ENCODE results near the gene ATP6V0E1. TPM values are rescaled to one million over a fixed set of nuclear protein-coding genes. Genes with fewer than 3 reads are reported as not detected.

The ATP6V0E1 gene
- total and polyA plus RNA-seq, 4 donors: 113 to 502 (median 353) TPM

GRCh38 chr5:172973931-172974330 is 9.6 kb upstream of the ATP6V0E1 start:
- Histone ChIP-seq H3K27me3 (ENCODE audit: control insufficient read depth in 3 of 3, insufficient read depth in 3 of 3, low read length in 2 of 3) (no peaks in the 10 kb centered on the region), H3K9me3 (ENCODE audit: control insufficient read depth in 4 of 4, insufficient read depth in 3 of 4, low read length in 3 of 4) (no peaks in the 10 kb centered on the region), H3K27ac (ENCODE audit: low read depth in 1 of 2, low read length in 1 of 2) (no peak overlapping the region), H3K9ac (ENCODE audit: insufficient read depth in 1 of 2, low read length in 2 of 2) (no peak overlapping the region), H3K4me1 (ENCODE audit: control insufficient read depth in 5 of 5, insufficient read depth in 5 of 5, low read length in 5 of 5) (no peaks in the 10 kb centered on the region), H3K36me3 (ENCODE audit: control insufficient read depth in 4 of 4, insufficient read depth in 4 of 4, low read length in 4 of 4) (peaks cover 0 to 4% (median 3%) of the 10 kb centered on the region in 4 donors), H3K4me3 (no peak overlapping the region)
- ATAC-seq (ENCODE audit: insufficient read depth, low FRiP score): no peak
- DNase-seq: no peak
- WGBS, 2 donors: 88 to 89% methylated on average over 8 of the region's 8 CpGs
- TF ChIP-seq CTCF (IDR thresholded peaks at IDR 0.05; ENCODE audit: control extremely low read depth, extremely low read depth): no peak

GRCh38 chr5:172975289-172975688 is 8.3 kb upstream of the ATP6V0E1 start:
- ATAC-seq (ENCODE audit: insufficient read depth, low FRiP score) (no peak), DNase-seq (no peak)
- Histone ChIP-seq H3K9me3 (ENCODE audit: control insufficient read depth in 4 of 4, insufficient read depth in 3 of 4, low read length in 3 of 4) (no peaks in the 10 kb centered on the region), H3K9ac (ENCODE audit: insufficient read depth in 1 of 2, low read length in 2 of 2) (no peak overlapping the region), H3K4me3 (no peak overlapping the region), H3K27me3 (ENCODE audit: control insufficient read depth in 3 of 3, insufficient read depth in 3 of 3, low read length in 2 of 3) (no peaks in the 10 kb centered on the region), H3K36me3 (ENCODE audit: control insufficient read depth in 4 of 4, insufficient read depth in 4 of 4, low read length in 4 of 4) (no peaks in the 10 kb centered on the region), H3K4me1 (ENCODE audit: control insufficient read depth in 5 of 5, insufficient read depth in 5 of 5, low read length in 5 of 5) (no peaks in the 10 kb centered on the region), H3K27ac (ENCODE audit: low read depth in 1 of 2, low read length in 1 of 2) (no peak overlapping the region)
- WGBS, 2 donors: 89 to 94% methylated on average over 11 of the region's 11 CpGs
- no peak for TF ChIP-seq CTCF (IDR thresholded peaks at IDR 0.05; ENCODE audit: control extremely low read depth, extremely low read depth)

GRCh38 chr5:172979778-172980177 is 3.8 kb upstream of the ATP6V0E1 start:
- WGBS, 2 donors: 88 to 95% methylated on average over 4 of the region's 4 CpGs
- H3K9me3 ChIP-seq (ENCODE audit: control insufficient read depth in 4 of 4, insufficient read depth in 3 of 4, low read length in 3 of 4): no peaks in the 10 kb centered on the region
- TF ChIP-seq CTCF (IDR thresholded peaks at IDR 0.05; ENCODE audit: control extremely low read depth, extremely low read depth): no peak
- H3K4me1 ChIP-seq (ENCODE audit: control insufficient read depth in 5 of 5, insufficient read depth in 5 of 5, low read length in 5 of 5): peaks cover 0 to 3% (median 0%) of the 10 kb centered on the region in 5 donors
- H3K9ac ChIP-seq (ENCODE audit: insufficient read depth in 1 of 2, low read length in 2 of 2): no peak overlapping the region
- no peak overlapping the region for H3K27ac ChIP-seq (ENCODE audit: low read depth in 1 of 2, low read length in 1 of 2)
- H3K4me3 ChIP-seq: no peak overlapping the region
- no peaks in the 10 kb centered on the region for H3K27me3 ChIP-seq (ENCODE audit: control insufficient read depth in 3 of 3, insufficient read depth in 3 of 3, low read length in 2 of 3)
- no peak for ATAC-seq (ENCODE audit: insufficient read depth, low FRiP score)
- no peaks in the 10 kb centered on the region for H3K36me3 ChIP-seq (ENCODE audit: control insufficient read depth in 4 of 4, insufficient read depth in 4 of 4, low read length in 4 of 4)
- no peak for DNase-seq

- Histone ChIP-seq H3K36me3 (ENCODE audit: control insufficient read depth in 4 of 4, insufficient read depth in 4 of 4, low read length in 4 of 4) (peaks cover 0 to 6% (median 3%) of the 10 kb centered on the region in 4 donors), H3K4me1 (ENCODE audit: control insufficient read depth in 5 of 5, insufficient read depth in 5 of 5, low read length in 5 of 5) (peaks cover 4 to 10% (median 6%) of the 10 kb centered on the region in 5 donors), H3K27me3 (ENCODE audit: control insufficient read depth in 3 of 3, insufficient read depth in 3 of 3, low read length in 2 of 3) (no peaks in the 10 kb centered on the region), H3K9me3 (ENCODE audit: control insufficient read depth in 4 of 4, insufficient read depth in 3 of 4, low read length in 3 of 4) (no peaks in the 10 kb centered on the region), H3K4me3 (no peak overlapping the region), H3K9ac (ENCODE audit: insufficient read depth in 1 of 2, low read length in 2 of 2) (no peak overlapping the region), H3K27ac (ENCODE audit: low read depth in 1 of 2, low read length in 1 of 2) (no peak overlapping the region)
- ATAC-seq (ENCODE audit: insufficient read depth, low FRiP score) (no peak), DNase-seq (no peak)
- no peak for TF ChIP-seq CTCF (IDR thresholded peaks at IDR 0.05; ENCODE audit: control extremely low read depth, extremely low read depth)
- WGBS, 2 donors: 95% methylated on average over 7 of the region's 7 CpGs
Measured at GRCh38 chr5:172981931-172982330, 1.6 kb upstream of the ATP6V0E1 start.
